Fibroblast of upper back skin (primary cell): Measurements from ENCODE around the gene KRT5.
"Not testable (repeated sequence)": the region's sequence is repeated elsewhere in the genome, so short reads cannot be mapped to it uniquely, and the experiment has no call there.

Source experiments
- DNase-seq: peaks from one replicate; pipeline ENCODE4 v3.0.0-alpha.2; 2013

KRT5 gene

DNA sequence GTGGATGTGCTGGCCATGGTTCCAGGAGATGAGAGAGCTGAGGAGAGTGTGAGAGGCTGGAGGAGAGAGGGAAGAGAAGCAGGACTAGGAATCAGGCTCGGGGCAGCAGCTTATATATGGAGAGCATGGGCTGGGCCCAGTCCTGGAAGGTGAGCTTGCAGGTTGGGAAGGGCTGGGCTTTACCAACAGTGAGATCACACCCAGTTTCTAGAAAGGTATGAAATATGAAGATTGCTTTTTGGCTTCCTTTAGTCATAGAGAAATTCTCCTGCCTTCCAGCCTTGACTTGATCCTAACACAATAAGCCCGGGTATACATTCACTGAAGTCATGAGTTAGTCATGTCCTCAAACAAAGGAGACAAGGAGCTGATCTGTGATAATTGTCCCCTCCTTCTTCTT is 27.0 kb downstream of the KRT5 start, which contains the start of gene KRT6A:
KRT6A (minus strand) TSS at position 86 of the 400 bp plus-strand sequence; CDS start at position 17, 69 bp downstream.
- DNase-seq: no peak

DNA sequence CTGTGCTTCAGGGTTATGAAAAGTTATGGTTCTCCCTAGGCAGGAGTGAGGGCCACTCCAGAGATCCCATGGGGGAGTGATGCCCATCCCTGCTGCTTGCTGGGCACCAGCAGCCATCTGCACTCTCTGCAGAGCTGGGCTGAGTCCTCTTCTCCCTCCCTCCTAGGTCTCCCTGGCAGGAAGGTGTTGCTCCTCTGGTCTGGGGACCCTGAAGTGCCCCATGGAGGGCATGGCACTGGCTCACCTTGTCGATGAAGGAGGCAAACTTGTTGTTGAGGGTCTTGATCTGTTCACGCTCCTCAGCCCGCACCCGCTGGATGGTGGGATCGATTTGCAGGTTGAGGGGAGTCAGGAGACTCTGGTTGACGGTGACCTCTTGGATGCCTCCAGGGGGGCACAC is 27.8 kb downstream of the KRT5 start:
- not testable (repeated sequence) for DNase-seq

DNA sequence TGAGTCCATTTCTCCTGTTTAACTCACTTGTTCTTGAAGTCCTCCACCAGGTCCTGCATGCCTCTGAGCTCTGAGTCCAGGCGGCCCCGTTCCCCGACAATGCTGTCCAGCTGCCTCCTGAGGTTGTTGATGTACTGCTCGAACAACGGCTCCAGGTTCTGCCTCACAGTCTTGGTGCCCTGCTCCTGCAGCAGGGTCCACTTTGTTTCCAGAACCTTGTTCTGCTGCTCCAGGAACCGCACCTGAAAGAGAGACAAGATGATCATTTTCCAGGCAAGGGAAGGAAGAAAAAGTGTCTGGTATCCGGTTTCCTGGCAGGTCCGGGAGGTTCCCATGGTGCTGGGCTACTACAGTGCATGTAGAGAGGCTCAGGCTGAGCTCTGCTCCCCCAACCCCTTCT is 28.7 kb downstream of the KRT5 start:
- DNase-seq: not testable (repeated sequence)

DNA sequence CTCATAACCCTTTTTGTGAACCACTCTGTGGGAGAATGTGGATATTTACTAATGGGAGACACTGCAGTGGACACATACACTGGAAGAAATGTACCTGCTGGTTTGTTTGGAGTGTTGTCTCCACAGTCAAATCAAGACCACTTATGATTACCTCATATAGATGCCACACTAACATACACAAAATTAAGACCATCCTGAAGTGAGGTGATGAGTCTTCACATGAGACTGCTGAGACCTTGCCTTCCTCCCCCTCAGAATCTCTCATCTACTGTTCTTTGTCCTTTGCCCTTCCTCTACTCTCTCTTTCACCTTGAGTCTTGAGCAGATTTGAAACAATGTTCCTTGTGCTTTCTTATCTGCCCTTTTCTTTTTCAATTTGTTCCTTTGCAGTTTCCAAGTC is 31.5 kb downstream of the KRT5 start:
- no peak for DNase-seq

DNA sequence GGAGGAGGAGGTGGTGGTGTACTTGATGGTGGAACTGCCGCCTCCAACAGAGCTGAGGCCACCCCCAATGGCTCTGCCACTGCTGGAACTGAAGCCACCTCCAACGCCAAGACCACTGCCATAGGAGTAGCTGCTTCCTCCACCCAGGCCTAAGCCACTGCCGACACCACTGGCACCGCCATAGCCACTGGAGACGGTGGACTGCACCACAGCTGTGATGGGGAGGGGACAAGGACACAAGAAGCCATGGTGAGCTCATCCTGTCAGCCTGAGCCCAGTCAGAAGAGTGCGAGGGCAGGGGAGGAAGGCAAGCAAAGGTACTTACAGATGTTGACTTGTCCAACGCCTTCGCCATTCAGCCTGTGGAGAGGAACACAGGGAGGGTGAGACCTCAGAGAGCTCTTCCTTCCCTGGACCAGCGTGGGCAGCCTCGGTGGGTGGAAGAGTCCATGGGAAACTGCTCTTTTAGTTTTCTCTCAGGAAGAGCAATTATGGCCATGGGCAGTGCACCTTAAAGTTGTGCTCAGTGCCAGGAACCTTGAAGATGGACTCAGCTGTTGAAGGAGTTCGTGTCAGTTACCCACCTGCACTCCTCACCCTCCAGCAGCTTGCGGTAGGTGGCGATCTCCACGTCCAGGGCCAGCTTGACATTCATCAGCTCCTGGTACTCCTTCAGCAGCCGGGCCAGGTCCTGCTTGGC is 32.3 kb downstream of the KRT5 start:
- DNase-seq: not testable (repeated sequence)

DNA sequence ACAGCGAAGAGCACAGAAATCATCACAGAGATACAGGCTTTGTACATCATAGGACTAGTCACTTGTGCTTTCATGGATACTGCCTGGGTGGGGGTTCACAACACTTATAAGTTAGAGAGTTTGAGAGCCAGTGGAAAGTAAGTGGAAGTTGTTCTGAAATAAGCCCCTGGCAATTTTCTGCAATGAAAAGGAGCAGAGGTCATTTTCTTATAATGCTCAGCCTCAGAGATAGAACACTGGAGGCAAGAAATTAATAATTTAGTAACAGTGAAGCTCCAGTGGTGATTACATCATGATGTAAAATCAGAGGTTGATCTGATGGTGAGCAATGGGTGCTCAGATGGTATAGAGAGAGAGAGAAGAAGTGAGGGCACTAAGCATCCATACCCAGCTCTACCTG is 33.0 kb downstream of the KRT5 start:
- DNase-seq: no peak

DNA sequence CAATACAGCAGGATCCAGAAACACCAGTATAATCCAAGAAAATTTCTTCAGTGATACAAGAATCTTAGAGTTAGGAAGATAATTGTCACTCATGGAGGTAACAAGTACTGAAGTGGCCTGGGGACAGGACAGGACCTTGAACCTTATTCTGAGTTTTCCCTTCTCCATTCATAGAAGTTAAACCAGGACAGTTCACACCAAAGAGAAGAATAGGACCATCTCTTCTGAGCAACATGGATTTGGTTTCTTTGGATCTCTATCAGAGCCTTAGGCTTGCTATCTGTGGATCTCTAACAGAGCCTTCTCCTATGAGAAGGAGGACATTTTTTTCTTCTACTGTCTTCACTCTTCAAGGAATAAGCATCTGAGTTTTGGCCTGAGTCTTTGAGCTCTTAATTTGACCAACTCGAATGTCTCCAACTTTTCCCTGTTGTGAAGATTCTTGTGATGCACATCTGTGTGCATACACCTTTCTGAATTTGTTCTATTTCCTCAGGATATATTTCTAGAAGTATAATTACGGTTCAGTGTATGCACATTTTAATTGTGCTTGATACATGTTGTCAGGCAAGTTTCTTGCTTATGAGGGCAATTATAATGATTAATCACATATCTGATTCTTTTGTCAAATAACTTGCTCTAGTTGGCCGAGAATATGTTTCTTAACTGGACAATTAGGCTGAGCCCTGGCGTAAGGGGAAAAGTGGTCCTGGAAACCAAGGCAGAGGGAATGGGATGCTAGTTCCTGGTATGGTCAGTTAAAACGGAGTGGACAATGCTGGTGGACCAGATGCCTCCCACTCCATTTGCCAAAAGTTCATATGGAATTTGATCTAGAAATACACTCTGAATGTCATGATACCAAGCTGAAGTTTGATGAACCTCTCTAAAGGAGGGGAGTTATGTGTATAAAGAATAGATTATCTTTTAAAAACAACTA is 33.8 kb downstream of the KRT5 start:
- no peak for DNase-seq

DNA sequence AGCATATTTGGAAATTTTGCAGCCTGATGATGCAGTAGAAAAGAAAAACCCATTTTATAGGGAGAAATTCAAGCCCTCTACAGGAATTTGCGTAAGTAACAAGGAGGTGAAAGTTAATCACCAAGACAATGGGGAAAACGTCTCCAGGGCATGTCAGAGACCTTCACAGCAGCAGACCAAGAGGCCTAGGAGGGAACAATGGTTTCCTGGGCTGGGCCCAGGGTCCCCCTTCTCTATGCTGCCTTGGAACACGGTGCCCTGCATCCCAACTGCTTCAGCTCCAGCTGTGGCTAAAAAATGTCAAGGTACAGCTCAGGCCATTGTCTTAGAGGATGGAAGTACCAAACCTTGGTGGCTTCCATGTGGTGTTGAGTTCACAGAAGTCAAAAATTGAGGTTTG is 40.1 kb downstream of the KRT5 start:
- DNase-seq: no peak

DNA sequence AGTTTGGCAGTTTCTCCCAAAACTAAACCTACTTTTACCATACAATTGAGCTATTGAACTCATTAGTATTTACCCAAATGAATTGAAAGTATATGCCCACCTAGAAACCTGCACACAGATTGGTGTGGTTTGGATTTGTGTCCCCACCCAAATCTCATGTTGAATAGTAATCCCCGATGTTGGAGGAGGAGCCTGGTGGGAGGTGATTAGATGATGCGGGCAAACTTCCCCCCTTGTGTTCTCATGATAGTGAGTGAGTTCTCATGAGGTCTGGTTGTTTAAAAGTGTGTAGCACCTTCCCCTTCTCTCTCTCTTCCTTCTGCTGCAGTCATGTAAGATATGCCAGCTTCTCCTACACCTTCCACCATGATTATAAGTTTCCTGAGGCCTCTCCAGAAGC is 42.5 kb downstream of the KRT5 start:
- no peak for DNase-seq

DNA sequence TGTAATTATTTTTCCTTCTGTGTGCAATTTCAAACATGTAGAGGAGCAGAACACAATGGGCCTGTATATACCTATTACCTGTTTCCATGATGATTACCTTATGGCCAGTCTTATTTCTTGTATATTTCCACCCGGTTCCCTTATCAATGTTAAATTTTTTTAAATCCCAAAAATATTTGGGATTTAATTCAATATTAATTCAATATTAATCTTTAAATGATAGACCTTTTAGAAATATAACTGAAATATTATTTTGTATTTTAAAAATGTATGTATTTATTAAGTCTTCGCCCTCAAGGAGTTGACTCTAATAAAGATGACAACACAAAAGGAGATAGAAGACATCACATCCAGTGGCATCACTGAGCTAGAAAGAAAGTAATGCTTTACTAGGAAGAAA is 46.0 kb downstream of the KRT5 start:
- no peak for DNase-seq

DNA sequence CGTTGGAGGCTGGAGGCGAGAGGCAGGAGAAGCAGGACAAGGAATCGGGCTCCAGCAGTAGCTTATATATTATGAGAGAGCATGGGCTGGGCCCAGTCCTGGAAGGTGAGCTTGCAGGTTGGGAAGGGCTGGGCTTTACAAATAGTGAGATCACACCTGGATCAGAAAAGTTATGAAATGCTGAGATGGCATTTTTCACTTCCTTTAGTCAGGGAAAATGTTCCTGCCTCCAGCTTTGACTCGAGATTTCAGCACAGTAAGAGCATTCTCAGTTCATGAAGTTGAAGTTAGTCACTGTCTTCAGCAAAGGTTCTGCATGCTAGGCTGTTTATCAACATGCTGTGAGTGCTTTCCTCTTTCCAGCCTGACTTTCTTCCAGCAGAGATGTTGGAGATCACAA is 46.4 kb downstream of the KRT5 start, which contains the start of gene KRT6C:
KRT6C (minus strand) TSS at position 38 of the 400 bp plus-strand sequence. CDS start 68 bp downstream, outside the sequence.
- no peak for DNase-seq

DNA sequence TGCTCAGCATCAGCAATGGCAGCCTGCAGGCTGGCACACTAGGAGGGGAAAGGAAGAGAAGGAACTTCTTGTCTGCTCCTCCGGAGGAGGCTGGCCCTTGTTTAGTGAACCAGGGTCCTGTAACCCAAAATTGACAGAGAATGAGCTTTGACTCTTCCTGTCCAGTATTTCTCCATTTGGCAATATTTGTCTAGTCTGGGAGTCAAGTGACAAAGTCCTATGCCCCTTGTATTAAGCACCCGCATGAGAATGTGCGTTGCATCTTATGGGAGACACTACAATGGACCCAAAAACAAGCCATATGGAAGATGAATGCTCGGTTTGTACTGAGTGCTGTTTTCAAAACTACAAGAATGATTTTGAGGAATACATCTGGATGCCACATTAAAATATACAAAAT is 50.3 kb downstream of the KRT5 start:
- DNase-seq: no peak

DNA sequence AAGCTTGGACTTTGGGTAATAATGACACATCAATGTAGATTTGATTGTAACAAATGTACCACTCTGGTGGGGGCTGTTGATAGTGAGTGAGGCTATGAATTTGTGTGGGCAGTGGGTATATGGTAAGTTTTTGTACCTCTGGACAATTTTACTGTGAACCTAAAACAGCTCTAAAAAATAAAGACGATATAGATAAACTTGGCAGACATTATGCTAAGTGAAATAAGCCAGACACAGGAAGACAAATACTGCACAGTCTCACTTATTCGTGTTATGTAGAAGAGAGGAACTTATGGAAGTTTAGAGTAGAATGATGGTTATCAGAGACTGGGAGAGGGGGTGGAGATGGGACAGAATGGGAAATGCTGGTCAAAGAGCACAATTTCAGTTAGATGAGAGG is 55.3 kb downstream of the KRT5 start:
- no peak for DNase-seq
